ENCODE data around the gene IFTAP. TPM values are rescaled to one million over a fixed set of nuclear protein-coding genes. Genes with fewer than 3 reads are reported as not detected.
"Not testable (repeated sequence)": the region's sequence is repeated elsewhere in the genome, so short reads cannot be mapped to it uniquely, and the experiment has no call there.

The IFTAP gene, protein sequence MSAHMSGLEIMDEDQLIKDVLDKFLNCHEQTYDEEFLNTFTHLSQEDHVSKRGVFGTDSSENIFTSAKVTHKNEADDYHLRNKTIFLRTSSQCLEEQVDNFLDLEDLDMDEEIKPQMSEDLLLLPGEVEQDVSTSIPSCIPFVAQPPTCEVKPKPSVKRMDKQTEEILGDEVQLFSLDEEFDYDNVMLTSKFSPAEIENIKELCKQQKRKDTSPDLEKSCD
- total RNA-seq (10 to 100 TPM in 3 of 7 donors, 1 to 10 TPM in 4; 5.8 to 15.7 (median 9.0) TPM), polyA plus RNA-seq (10 to 100 TPM in 2 of 3 donors, 1 to 10 TPM in 1; 9.7 to 14.9 (median 12.1) TPM)
- long read RNA-seq, donor 1, transcript C11orf74-208 (6 exons, 694 nt) = major isoform, 5 of 11 reads
- long read RNA-seq, donor 1, partial matches to known transcripts = 0 of 11 reads
- long read RNA-seq, donor 1, other reads (novel, unspliced or antisense) = 0 of 11 reads
- long read RNA-seq, donor 2, transcript C11orf74-208 (6 exons, 694 nt) = minor isoform, 5 of 12 reads
- long read RNA-seq, donor 2, transcript C11orf74-201 (6 exons, 863 nt) = major isoform, 6 of 12 reads
- long read RNA-seq, donor 2, partial matches to known transcripts = 0 of 12 reads
- long read RNA-seq, donor 2, other reads (novel, unspliced or antisense) = 0 of 12 reads

DNA sequence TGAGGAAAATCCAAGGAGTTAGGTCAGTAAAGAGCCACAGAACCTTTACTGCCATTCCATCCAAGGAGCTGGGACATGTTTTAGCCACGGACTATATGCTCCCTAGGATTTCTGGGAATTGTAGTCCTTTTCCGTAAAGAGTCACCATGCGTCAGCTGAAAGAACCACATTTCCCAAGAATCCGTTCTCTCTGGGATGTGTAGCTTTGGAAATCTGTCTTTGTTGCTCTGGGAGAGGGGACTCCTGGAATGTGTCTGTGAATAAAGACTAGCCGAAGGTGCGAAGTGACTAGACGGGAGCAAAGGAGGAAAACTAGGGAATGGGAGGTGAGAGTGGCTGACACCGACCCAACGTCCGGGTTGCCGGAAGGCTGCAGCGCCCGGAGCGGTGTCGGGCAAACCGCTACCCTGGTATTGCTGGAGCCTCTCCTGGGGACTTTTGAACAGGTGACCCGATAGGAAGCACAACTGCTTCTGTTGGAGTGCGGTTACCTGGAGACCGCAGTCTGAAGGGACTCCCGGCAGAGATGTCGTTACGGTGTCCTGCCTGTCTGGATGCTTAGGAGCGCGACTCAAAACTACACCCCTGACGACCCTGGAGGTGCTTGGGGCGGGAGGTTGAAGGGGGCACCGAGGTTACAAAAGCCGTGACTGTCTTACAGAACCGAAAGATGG, at the start of gene IFTAP:
TSS of gene IFTAP (plus strand) at position 187 of the 674 bp plus-strand sequence. CDS start 15,602 bp downstream, outside the sequence.
- 2 to 3% (median 2%) methylated on average over 29 of the region's 29 CpGs for WGBS, 5 donors
- Histone ChIP-seq H3K4me1 (peaks cover 0 to 23% (median 7%) of the 10 kb centered on the region in 6 donors), H3K36me3 (no peaks in the 10 kb centered on the region), H3K27me3 (replicated peaks in 1 of 7) (peaks cover 0 to 26% (median 0%) of the 10 kb centered on the region in 7 donors), H3K27ac (peak within 1 kb of the TSS in 6 of 8 donors; percentile 10 to 68 (median 37)), H3K4me3 (peak within 1 kb of the TSS; percentile 49 to 74 (median 62)), H3K9me3 (no peaks in the 10 kb centered on the region)
- peak; percentile 82 for DNase-seq
- TF ChIP-seq, protein P1, sequence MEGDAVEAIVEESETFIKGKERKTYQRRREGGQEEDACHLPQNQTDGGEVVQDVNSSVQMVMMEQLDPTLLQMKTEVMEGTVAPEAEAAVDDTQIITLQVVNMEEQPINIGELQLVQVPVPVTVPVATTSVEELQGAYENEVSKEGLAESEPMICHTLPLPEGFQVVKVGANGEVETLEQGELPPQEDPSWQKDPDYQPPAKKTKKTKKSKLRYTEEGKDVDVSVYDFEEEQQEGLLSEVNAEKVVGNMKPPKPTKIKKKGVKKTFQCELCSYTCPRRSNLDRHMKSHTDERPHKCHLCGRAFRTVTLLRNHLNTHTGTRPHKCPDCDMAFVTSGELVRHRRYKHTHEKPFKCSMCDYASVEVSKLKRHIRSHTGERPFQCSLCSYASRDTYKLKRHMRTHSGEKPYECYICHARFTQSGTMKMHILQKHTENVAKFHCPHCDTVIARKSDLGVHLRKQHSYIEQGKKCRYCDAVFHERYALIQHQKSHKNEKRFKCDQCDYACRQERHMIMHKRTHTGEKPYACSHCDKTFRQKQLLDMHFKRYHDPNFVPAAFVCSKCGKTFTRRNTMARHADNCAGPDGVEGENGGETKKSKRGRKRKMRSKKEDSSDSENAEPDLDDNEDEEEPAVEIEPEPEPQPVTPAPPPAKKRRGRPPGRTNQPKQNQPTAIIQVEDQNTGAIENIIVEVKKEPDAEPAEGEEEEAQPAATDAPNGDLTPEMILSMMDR (IDR thresholded peaks at IDR 0.05 in 8 of 11, conservative IDR thresholded peaks at IDR 0.05 in 3 of 11) = no peak
- peak; percentile 49 to 60 (median 50) for TF ChIP-seq POLR2AphosphoS5 (IDR thresholded peaks at IDR 0.05)
- intact Hi-C loops (cut with DNase I; ENCODE audit: low total_unique reads) = no loop called here

DNA sequence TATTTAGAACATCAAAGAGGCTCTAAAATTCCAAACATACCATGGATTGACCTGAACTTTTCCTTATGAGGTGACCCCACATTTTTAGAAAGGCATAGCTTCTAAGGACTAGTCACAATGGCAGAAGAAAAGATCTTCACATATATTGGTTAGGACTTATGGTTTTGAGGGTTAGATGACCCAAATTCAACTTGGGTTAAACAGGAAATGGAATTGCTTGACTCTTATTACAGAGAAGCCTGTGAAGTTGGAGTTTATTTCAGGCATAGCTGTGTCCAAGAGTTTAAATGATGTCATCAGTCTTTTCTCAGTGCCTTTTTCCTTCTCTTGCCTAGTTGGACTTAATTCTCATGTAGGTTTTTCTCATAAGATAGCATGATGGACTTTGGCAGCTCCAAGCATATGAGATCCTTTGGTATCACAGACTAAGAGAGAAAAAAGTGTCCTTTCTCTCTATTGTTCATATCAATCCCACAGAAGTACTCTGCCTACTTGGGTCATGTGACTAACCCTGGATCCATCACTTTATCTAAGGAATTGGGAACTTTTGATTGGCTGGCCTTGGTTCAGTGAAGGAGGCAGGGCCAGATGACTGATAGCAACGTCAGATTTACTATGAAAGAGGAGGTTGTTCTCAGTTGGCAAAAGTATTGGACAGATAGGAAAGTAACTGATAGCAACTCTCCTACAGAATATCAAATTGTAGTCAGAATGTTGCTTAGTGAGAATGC, 43.8 kb upstream of the IFTAP start:
- Histone ChIP-seq H3K27ac (no peak overlapping the region), H3K4me1 (no peaks in the 10 kb centered on the region), H3K9me3 (peaks cover 0 to 7% (median 0%) of the 10 kb centered on the region in 8 donors), H3K27me3 (replicated peaks in 1 of 7) (no peaks in the 10 kb centered on the region), H3K36me3 (no peaks in the 10 kb centered on the region), H3K4me3 (no peak overlapping the region)
- no peak for TF ChIP-seq POLR2A (IDR thresholded peaks at IDR 0.05)
- TF ChIP-seq POLR2AphosphoS5 (IDR thresholded peaks at IDR 0.05) = no peak
- TF ChIP-seq, protein P1 (IDR thresholded peaks at IDR 0.05 in 8 of 11, conservative IDR thresholded peaks at IDR 0.05 in 3 of 11) = no peak
- 33 to 74% (median 63%) methylated on average over 1 of the region's 1 CpG for WGBS, 5 donors
- no peak for DNase-seq
- intact Hi-C loops (cut with DNase I; ENCODE audit: low total_unique reads) = no loop called here

DNA sequence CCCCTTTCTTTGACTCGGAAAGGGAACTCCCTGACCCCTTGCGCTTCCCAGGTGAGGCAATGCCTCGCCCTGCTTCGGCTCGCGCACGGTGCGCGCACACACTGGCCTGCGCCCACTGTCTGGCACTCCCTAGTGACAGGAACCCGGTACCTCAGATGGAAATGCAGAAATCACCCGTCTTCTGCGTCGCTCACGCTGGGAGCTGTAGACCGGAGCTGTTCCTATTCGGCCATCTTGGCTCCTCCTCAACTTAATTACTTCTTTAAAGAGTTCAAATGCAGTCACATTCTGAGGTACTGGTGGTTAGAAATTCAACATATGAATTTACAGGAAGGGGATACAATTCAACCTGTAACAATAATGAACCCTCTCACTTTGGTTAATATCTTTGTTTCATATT, 36.9 kb upstream of the IFTAP start:
- H3K36me3 ChIP-seq; H3K4me3 ChIP-seq; intact Hi-C loops (cut with DNase I; ENCODE audit: low total_unique reads); H3K4me1 ChIP-seq; H3K27ac ChIP-seq; DNase-seq; H3K27me3 ChIP-seq (replicated peaks in 1 of 7): not testable (repeated sequence)
- H3K9me3 ChIP-seq = peaks cover 0 to 14% (median 2%) of the 10 kb centered on the region in 8 donors
- WGBS, 5 donors = 96 to 99% (median 98%) methylated on average over 14 to 17 of the region's 17 CpGs

DNA sequence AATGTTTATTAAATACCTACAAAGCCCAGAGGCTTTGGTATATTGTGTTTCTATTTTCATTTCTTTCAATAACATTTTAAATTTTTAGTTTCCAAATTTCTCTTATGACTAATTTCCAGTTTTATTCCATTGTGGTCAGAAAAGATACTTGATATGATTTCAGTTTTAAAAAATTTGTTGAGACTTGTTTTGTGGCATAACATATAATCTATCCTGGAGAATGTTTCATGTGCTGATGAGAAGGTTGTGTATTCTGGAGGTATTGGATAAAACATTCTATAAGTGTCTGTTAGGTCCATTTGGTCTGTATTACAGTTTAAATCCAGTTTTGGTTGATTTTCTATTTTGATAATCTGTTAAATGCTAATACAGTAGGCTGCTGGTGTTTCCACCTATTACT, 36.3 kb upstream of the IFTAP start:
- intact Hi-C loops (cut with DNase I; ENCODE audit: low total_unique reads) = no loop called here
- no peak for DNase-seq
- H3K9me3 ChIP-seq = peaks cover 0 to 14% (median 2%) of the 10 kb centered on the region in 8 donors
- H3K4me3 ChIP-seq = no peak overlapping the region
- TF ChIP-seq, protein P1 (IDR thresholded peaks at IDR 0.05 in 8 of 11, conservative IDR thresholded peaks at IDR 0.05 in 3 of 11) = no peak
- TF ChIP-seq POLR2A (IDR thresholded peaks at IDR 0.05) (no peak), POLR2AphosphoS5 (IDR thresholded peaks at IDR 0.05) (no peak)
- H3K27me3 ChIP-seq (replicated peaks in 1 of 7) = no peaks in the 10 kb centered on the region
- no peaks in the 10 kb centered on the region for H3K4me1 ChIP-seq
- H3K27ac ChIP-seq = peak overlapping the region in 5 of 8 donors; percentile 18 to 45 (median 31)
- H3K36me3 ChIP-seq = no peaks in the 10 kb centered on the region

Data from spleen (tissue), 13 donors.